Dedifferentiated amniotic fluid mesenchymal stem cell (primary cell): ENCODE data around the gene NSF.

Experiments used
- DNase-seq: peaks from one replicate; pipeline ENCODE4 v3.0.0-alpha.2; 2016; ENCODE audit errors: extremely low spot score

The NSF gene

GRCh38 chr17:46796956-46797530 is 206.6 kb downstream of the NSF start:
- no peak for DNase-seq

GRCh38 chr17:46800573-46800972 is 210.1 kb downstream of the NSF start:
- DNase-seq = no peak

GRCh38 chr17:46802800-46803199 is 212.3 kb downstream of the NSF start:
- DNase-seq = no peak

GRCh38 chr17:46803544-46803943 is 213.1 kb downstream of the NSF start:
- no peak for DNase-seq

GRCh38 chr17:46805771-46806170 is 215.3 kb downstream of the NSF start:
- DNase-seq = no peak
